K562 (cell line): Measurements from ENCODE around the gene TRIP10. TPM values are rescaled to one million over a fixed set of nuclear protein-coding genes. Genes with fewer than 3 reads are reported as not detected.

Experiments
- ATAC-seq: fragments of 200-7000 bp; cut with Tn5 transposase; 3 replicates; pipeline ENCODE4 v1.9.1; 2020; ENCODE audit warnings: moderate library complexity
- BruUV-seq: library from RNA; stranded (reverse); fragments of 400-500 nt; replicated peaks from 2 replicates; lab custom pipeline; 2021; lab: Mats Ljungman, UMichigan
- CTCF ChIA-PET: fragments of 300-600 bp; formaldehyde crosslinking; extraction: SDS; loops from one replicate; lab custom pipeline; 2021; ENCODE audit warnings: low intra/inter-chr PET ratio; lab: Yijun Ruan, JAX
- POLR2A ChIA-PET: fragments of 300-600, 350-650 bp; sonication (Branson Sonifier 250); formaldehyde crosslinking; extraction: SDS; loops from one replicate; lab custom pipeline; 2021; ENCODE audit warnings: antibody characterized with exemption, inconsistent platforms; lab: Yijun Ruan, JAX
- DNase-seq, 4 experiments: peaks; one replicate each; pipeline versions ENCODE4 v3.0.0 to v3.0.0-alpha.2; 2011 to 2018; ENCODE audit warnings: low spot score in 3 of 4, mixed read lengths in 3 of 4; ENCODE audit errors: extremely low read depth in 1 of 4
- FAIRE-seq: peaks from 2 replicates; lab custom pipeline; 2011; peaks lifted over from hg19 to GRCh38; lab: Jason Lieb, UNC
- H2AFZ ChIP-seq: 2 replicates; pipeline ENCODE4 v1.6.0; 2011; ENCODE audit warnings: low read depth, low read length, control low read depth, inconsistent platforms
- H3K27ac ChIP-seq: fragments of 200-600 bp; 3 replicates; pipeline ENCODE4 v1.8.0; 2011; ENCODE audit warnings: low read depth, mild to moderate bottlenecking, control low read depth, inconsistent platforms, low read length, moderate library complexity, mixed read lengths; ENCODE audit errors: extremely low read depth
- H3K27me3 ChIP-seq, 2 experiments: fragments of 300-600 bp in 1 of 2; 2 replicates in 1 of 2; 3 replicates in 1 of 2; pipeline versions ENCODE4 v1.6.0 to v1.8.0; 2011; ENCODE audit warnings: inconsistent platforms in 2 of 2, low read length in 2 of 2, mild to moderate bottlenecking in 1 of 2, mixed read lengths in 1 of 2, moderate library complexity in 1 of 2; ENCODE audit not compliant: control insufficient read depth in 2 of 2, insufficient read depth in 2 of 2
- H3K36me3 ChIP-seq: fragments of 300-600 bp; 3 replicates; pipeline ENCODE4 v1.8.0; 2011; ENCODE audit warnings: mild to moderate bottlenecking, low read length, inconsistent platforms; ENCODE audit not compliant: control insufficient read depth, insufficient read depth
- H3K4me1 ChIP-seq, 2 experiments: fragments of 200-600 bp in 1 of 2; replicated peaks in 1 of 2; 2 replicates in 1 of 2; 3 replicates in 1 of 2; pipeline versions ENCODE4 v1.5.1 to v1.8.0; 2011; ENCODE audit warnings: inconsistent platforms in 2 of 2, low read length in 2 of 2, mild to moderate bottlenecking in 1 of 2, mixed read lengths in 1 of 2, moderate library complexity in 1 of 2; ENCODE audit not compliant: control insufficient read depth in 2 of 2, insufficient read depth in 2 of 2
- H3K4me2 ChIP-seq: 2 replicates; pipeline ENCODE4 v1.6.1; 2011; ENCODE audit warnings: low read length, control low read depth, inconsistent platforms, mixed read lengths; ENCODE audit not compliant: insufficient read depth
- H3K4me3 ChIP-seq: fragments of 200-600 bp; sonication (generic), shearing (Covaris generic); 2 replicates; pipeline ENCODE4 v1.5.1; 2016; ENCODE audit warnings: control low read depth, inconsistent platforms
- H3K79me2 ChIP-seq: fragments of 200-600 bp; 3 replicates; pipeline ENCODE4 v1.8.0; 2011; ENCODE audit warnings: low read length, inconsistent platforms; ENCODE audit not compliant: control insufficient read depth, insufficient read depth
- H3K9ac ChIP-seq, 2 experiments: 2 replicates each; pipeline versions ENCODE4 v1.6.0 to v1.6.1; 2011; ENCODE audit warnings: low read depth in 2 of 2, low read length in 2 of 2, control low read depth in 1 of 2, inconsistent platforms in 1 of 2, mild to moderate bottlenecking in 1 of 2, mixed read lengths in 1 of 2; ENCODE audit not compliant: insufficient read depth in 1 of 2
- H3K9me1 ChIP-seq: one replicate; pipeline ENCODE4 v1.6.0; 2011; ENCODE audit warnings: inconsistent platforms, mild to moderate bottlenecking, low read length, moderate library complexity; ENCODE audit not compliant: control insufficient read depth, insufficient read depth
- H3K9me3 ChIP-seq: replicated peaks from 2 replicates; pipeline ENCODE4 v1.5.1; 2011; ENCODE audit warnings: low read depth, low read length, inconsistent platforms; ENCODE audit not compliant: control insufficient read depth, insufficient read depth
- H4K20me1 ChIP-seq: replicated peaks from 2 replicates; pipeline ENCODE4 v1.6.1; 2011; ENCODE audit warnings: low read length, inconsistent platforms, mixed read lengths; ENCODE audit not compliant: control insufficient read depth, insufficient read depth
- CGGBP1 ChIP-seq: fragments of 250-450 bp; sonication (Bioruptor Pico); IDR thresholded peaks from 2 replicates; pipeline ENCODE4 v1.9.0; 2021; ENCODE audit warnings: mild to moderate bottlenecking
- ELF2 ChIP-seq: fragments of 250-450 bp; sonication (Bioruptor Pico); IDR thresholded peaks from 2 replicates; pipeline ENCODE4 v1.5.0; 2021; ENCODE audit warnings: mild to moderate bottlenecking
- HDGF ChIP-seq: fragments of 450-650 bp; IDR thresholded peaks from 2 replicates; pipeline ENCODE4 v1.6.1; 2016
- MBD2 ChIP-seq: sonication (generic); IDR thresholded peaks from 2 replicates; pipeline ENCODE4 v1.6.1; 2016; ENCODE audit warnings: low read depth, borderline replicate concordance
- MEIS2 ChIP-seq: fragments of 450-650 bp; IDR thresholded peaks from 2 replicates; pipeline ENCODE4 v1.6.1; 2014; ENCODE audit warnings: mild to moderate bottlenecking; ENCODE audit not compliant: partially characterized antibody
- NELFE ChIP-seq: IDR thresholded peaks from 2 replicates; pipeline ENCODE4 v1.6.1; 2011; ENCODE audit warnings: mild to moderate bottlenecking; ENCODE audit not compliant: insufficient read depth, insufficient read length
- NFYB ChIP-seq: IDR thresholded peaks from 2 replicates; pipeline ENCODE4 v1.6.1; 2011; ENCODE audit warnings: mild to moderate bottlenecking, moderate library complexity; ENCODE audit not compliant: insufficient read length; ENCODE audit errors: extremely low read depth
- SNAPC5 ChIP-seq: fragments of 250-450 bp; sonication (Bioruptor Pico); IDR thresholded peaks from 2 replicates; pipeline ENCODE4 v1.8.0; 2021; ENCODE audit warnings: moderate library complexity, mild to moderate bottlenecking, inconsistent platforms
- SP1 ChIP-seq: sonication (generic); formaldehyde crosslinking; IDR thresholded peaks from 2 replicates; pipeline ENCODE4 v1.8.1; 2022; ENCODE audit warnings: mild to moderate bottlenecking, missing genetic modification reagents
- SUPT5H ChIP-seq: fragments of 450-650 bp; IDR thresholded peaks from 2 replicates; pipeline ENCODE4 v1.6.1; 2016
- TARDBP ChIP-seq: fragments of 450-650 bp; IDR thresholded peaks from 2 replicates; pipeline ENCODE4 v1.6.1; 2016
- TCF15 ChIP-seq: fragments of 250-450 bp; sonication (Bioruptor Pico); IDR thresholded peaks from 2 replicates; pipeline ENCODE4 v1.8.0; 2022; ENCODE audit warnings: moderate library complexity, mild to moderate bottlenecking, inconsistent platforms
- TRIM24 ChIP-seq, 2 experiments: fragments of 450-650 bp; IDR thresholded peaks; 2 replicates each; pipeline ENCODE4 v1.6.1; 2016
- TRIM28 ChIP-seq: fragments of 450-650 bp; IDR thresholded peaks from 2 replicates; pipeline ENCODE4 v1.6.1; 2017
- UBTF ChIP-seq, 2 experiments: IDR thresholded peaks; 2 replicates each; pipeline ENCODE4 v1.6.1; 2012; ENCODE audit warnings: improper control_type of control experiment in 2 of 2, low read depth in 2 of 2, low read length in 2 of 2, borderline replicate concordance in 1 of 2
- ZNF121 ChIP-seq: sonication (generic); formaldehyde crosslinking; conservative IDR thresholded peaks from 2 replicates; pipeline ENCODE4 v1.8.0; 2022; ENCODE audit warnings: missing genetic modification reagents
- ZNF143 ChIP-seq: sonication (generic); formaldehyde crosslinking; IDR thresholded peaks from 2 replicates; pipeline ENCODE4 v1.9.0; 2022; ENCODE audit warnings: mild to moderate bottlenecking, missing genetic modification reagents
- WGBS: fragments of 100-300 bp; shearing (Covaris generic); methylation state at CpG from one replicate; pipeline ENCODE4 v1.1.6; 2016; ENCODE audit warnings: low coverage, mixed read lengths; ENCODE audit not compliant: insufficient coverage; ENCODE audit errors: missing lambda C conversion rate; 5-methylcytosine and 5-hydroxymethylcytosine counted together
- in situ Hi-C: fragments of 300-500 bp; cut with MboI; formaldehyde crosslinking; loops from 4 replicates; pipeline ENCODE4 v1.15.0; 2018; ENCODE audit warnings: inconsistent platforms, mixed read lengths
- intact Hi-C: fragments of 100-400 bp; cut with micrococcal nuclease; formaldehyde crosslinking; loops from 2 replicates; pipeline ENCODE4 v1.14.2; 2022
- polyA plus RNA-seq, 8 experiments: library from polyadenylated mRNA; depleted of rRNA in 4 of 8; stranded (reverse) in 5 of 8; unstranded in 3 of 8; fragments of >200 nt; fragmentation: Nextera tagmentation in 2 of 8; fragmentation: Illumina TruSeq in 1 of 8; extraction: Ambion mirVana in 2 of 8; extraction: Trizol in 1 of 8; gene quantifications; 2 replicates each; pipeline versions ENCODE4 v1.2.1 to v1.2.3, GENCODE V29; 2011 to 2014; ENCODE audit warnings: inconsistent platforms in 1 of 8, missing spikeins in 1 of 8
- total RNA-seq, 7 experiments: library from RNA; depleted of rRNA in 6 of 7; stranded (reverse); fragments of >200 nt in 6 of 7; fragmentation: Illumina TruSeq in 2 of 7; extraction: Trizol in 2 of 7; gene quantifications; 2 replicates each; pipeline versions ENCODE4 v1.2.1 to v1.2.3, GENCODE V29; 2011 to 2021; ENCODE audit warnings: low replicate concordance in 1 of 7
- TF ChIP-seq, protein P1 (sequence below): fragments of 450-650 bp; formaldehyde crosslinking; IDR thresholded peaks from 2 replicates; pipeline ENCODE4 v1.4.0; 2020; ENCODE audit warnings: mild to moderate bottlenecking, mixed read lengths
- TF ChIP-seq, protein P2 (sequence below): sonication (generic); formaldehyde crosslinking; IDR thresholded peaks from 2 replicates; pipeline ENCODE4 v1.9.0; 2022; ENCODE audit warnings: mild to moderate bottlenecking, missing genetic modification reagents

TRIP10 gene
- total and polyA plus RNA-seq, 9 of the 15 experiments (the other 6 are each of a cell fraction or from before 2014, with no cell fraction given), result 1.2 to 66.8 (median 36.1) TPM

DNA sequence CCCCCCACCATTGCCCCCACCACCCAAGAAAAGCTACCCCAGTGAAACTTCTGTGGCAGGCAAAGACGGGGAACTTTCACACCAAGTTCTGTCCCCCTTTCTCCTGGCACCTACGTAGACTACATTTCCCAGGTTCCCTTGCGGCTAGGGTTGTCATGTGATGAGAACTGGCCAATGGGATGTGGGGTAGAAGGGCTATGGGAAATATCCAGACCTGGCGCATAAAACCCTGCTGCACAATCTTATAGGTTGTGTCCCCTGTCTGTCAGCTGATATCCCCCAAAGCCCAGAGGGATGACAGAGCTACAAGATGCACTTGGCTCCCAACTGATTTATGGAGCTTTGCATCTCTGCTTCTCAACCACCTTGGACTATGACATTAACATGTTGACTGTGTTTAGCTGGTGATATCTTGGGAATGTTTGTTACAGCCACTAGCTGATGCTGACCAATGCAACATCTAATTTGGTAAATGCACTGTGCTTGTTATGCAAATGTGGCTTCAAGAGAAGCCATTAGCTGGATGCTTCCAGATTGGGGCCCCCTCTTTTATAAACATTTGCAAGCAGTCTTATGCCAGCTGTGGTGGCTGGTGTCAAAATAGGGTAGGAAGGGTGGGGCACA, 21.7 kb downstream of the TRIP10 start:
- Histone ChIP-seq H4K20me1 (no peaks in the 10 kb centered on the region), H3K27ac (no peak overlapping the region), H3K9me3 (no peaks in the 10 kb centered on the region; the same call in 1 of the 2 replicates), H3K4me3 (no peak overlapping the region), H3K4me2 (no peak overlapping the region), H3K4me1 (peaks cover 5 to 8% of the 10 kb centered on the region in 2 experiments), H3K79me2 (peaks cover 7% of the 10 kb centered on the region), H3K36me3 (peaks cover 13% of the 10 kb centered on the region; the same call in 2 of the 3 replicates), H3K9me1 (peaks cover 3% of the 10 kb centered on the region), H2AFZ (no peak overlapping the region), H3K27me3 (no peaks in the 10 kb centered on the region), H3K9ac (no peak overlapping the region)
- ATAC-seq, result peak; percentile 95
- BruUV-seq, result no TSS peak
- peak; percentile 63 to 86 (median 80) for DNase-seq
- ChIA-PET POLR2A (interaction anchor here (1.0 to 1.1 kb wide), 3 partner anchors 10 to 39 kb away, joined by 3 to 4 read pairs (median 4); no protein-coding TSS in a partner anchor), CTCF (no interaction called here)
- FAIRE-seq, result peak; percentile 85
- intact Hi-C loops, result loop anchor here (10.0 kb wide), 1 partner anchor 104 kb away; no protein-coding TSS in a partner anchor
- 52% methylated on average over 3 of the region's 4 CpGs for WGBS
- in situ Hi-C loops, result no loop called here
- TF ChIP-seq MEIS2 (peak; percentile 25), SNAPC5 (CRISPR knock-in tag) (no peak), ZNF143 (CRISPR knock-in tag) (peak; percentile 83), TRIM28 (peak; percentile 85), UBTF (IDR thresholded peaks at IDR 0.05; ENCODE audit: borderline replicate concordance in 1 of 2, low read depth in 2 of 2, low read length in 2 of 2) (no peak), HDGF (no peak), NFYB (peak; percentile 65), TRIM24 (IDR thresholded peaks at IDR 0.05) (no peak), TARDBP (no peak), SUPT5H (no peak), TCF15 (CRISPR knock-in tag) (no peak), MBD2 (peak; percentile 64; the same call in 1 of the 2 replicates), NELFE (no peak), CGGBP1 (CRISPR knock-in tag) (no peak), ELF2 (CRISPR knock-in tag) (no peak), SP1 (CRISPR knock-in tag) (no peak), ZNF121 (CRISPR knock-in tag) (no peak)
- TF ChIP-seq, protein P1, sequence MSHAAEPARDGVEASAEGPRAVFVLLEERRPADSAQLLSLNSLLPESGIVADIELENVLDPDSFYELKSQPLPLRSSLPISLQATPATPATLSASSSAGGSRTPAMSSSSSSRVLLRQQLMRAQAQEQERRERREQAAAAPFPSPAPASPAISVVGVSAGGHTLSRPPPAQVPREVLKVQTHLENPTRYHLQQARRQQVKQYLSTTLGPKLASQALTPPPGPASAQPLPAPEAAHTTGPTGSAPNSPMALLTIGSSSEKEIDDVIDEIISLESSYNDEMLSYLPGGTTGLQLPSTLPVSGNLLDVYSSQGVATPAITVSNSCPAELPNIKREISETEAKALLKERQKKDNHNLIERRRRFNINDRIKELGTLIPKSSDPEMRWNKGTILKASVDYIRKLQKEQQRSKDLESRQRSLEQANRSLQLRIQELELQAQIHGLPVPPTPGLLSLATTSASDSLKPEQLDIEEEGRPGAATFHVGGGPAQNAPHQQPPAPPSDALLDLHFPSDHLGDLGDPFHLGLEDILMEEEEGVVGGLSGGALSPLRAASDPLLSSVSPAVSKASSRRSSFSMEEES (CRISPR knock-in tag), result peak; percentile 58
- TF ChIP-seq, protein P2, sequence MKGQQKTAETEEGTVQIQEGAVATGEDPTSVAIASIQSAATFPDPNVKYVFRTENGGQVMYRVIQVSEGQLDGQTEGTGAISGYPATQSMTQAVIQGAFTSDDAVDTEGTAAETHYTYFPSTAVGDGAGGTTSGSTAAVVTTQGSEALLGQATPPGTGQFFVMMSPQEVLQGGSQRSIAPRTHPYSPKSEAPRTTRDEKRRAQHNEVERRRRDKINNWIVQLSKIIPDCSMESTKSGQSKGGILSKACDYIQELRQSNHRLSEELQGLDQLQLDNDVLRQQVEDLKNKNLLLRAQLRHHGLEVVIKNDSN (CRISPR knock-in tag), result peak; percentile 94
